GM18951 (cell line): Measurements from ENCODE around the gene FBXW4.
"Not testable (repeated sequence)": the region's sequence is repeated elsewhere in the genome, so short reads cannot be mapped to it uniquely, and the experiment has no call there.

ENCODE experiments used
- POLR2A ChIP-seq: IDR thresholded peaks from 4 replicates; pipeline ENCODE4 v1.6.1; 2011; ENCODE audit warnings: mild to moderate bottlenecking; ENCODE audit not compliant: insufficient read length, insufficient read depth; ENCODE audit errors: extremely low read depth
- in situ Hi-C: fragments of 300-500 bp; cut with MboI; formaldehyde crosslinking; loops from one replicate; pipeline ENCODE4 v1.12.0; 2022; ENCODE audit warnings: low sequenced_read_pairs, mixed read lengths, inconsistent platforms; ENCODE audit not compliant: unreplicated experiment

Gene FBXW4

GRCh38 chr10:101595591-101596433, 99.2 kb downstream of the FBXW4 start:
- TF ChIP-seq POLR2A, result no peak
- in situ Hi-C loops, result no loop called here

- in situ Hi-C loops, result not testable (repeated sequence)
Observed at GRCh38 chr10:101593331-101593730, 101.6 kb downstream of the FBXW4 start.

GRCh38 chr10:101588879-101589278, 106.1 kb downstream of the FBXW4 start:
- in situ Hi-C loops, result no loop called here
- TF ChIP-seq POLR2A, result no peak

- TF ChIP-seq POLR2A, result peak; percentile 69
- in situ Hi-C loops, result no loop called here
Observed at GRCh38 chr10:101587725-101588653, 107.0 kb downstream of the FBXW4 start, which contains the start of the genes DPCD and POLL. Gene DPCD, plus strand, starts transcription at chr10:101588321. Its CDS starts 16 bp downstream, at chr10:101588337. Gene POLL, minus strand, starts transcription at chr10:101588257. Its CDS starts 897 bp downstream, at chr10:101587360.

GRCh38 chr10:101585841-101586240, 109.1 kb downstream of the FBXW4 start:
- in situ Hi-C loops, result no loop called here
- no peak for TF ChIP-seq POLR2A

GRCh38 chr10:101580486-101581399, 114.2 kb downstream of the FBXW4 start:
- in situ Hi-C loops, result no loop called here
- no peak for TF ChIP-seq POLR2A

- TF ChIP-seq POLR2A, result no peak
- in situ Hi-C loops, result no loop called here
Observed at GRCh38 chr10:101579516-101579870, 115.5 kb downstream of the FBXW4 start.

- in situ Hi-C loops, result no loop called here
Observed at GRCh38 chr10:101578803-101579515, 116.0 kb downstream of the FBXW4 start.

GRCh38 chr10:101578192-101578591, 116.8 kb downstream of the FBXW4 start:
- TF ChIP-seq POLR2A, result no peak
- in situ Hi-C loops, result no loop called here

More at GRCh38 chr10:101578803-101579515, 116.0 kb downstream of the FBXW4 start:
- no peak for TF ChIP-seq POLR2A

GRCh38 chr10:101577121-101577871, 117.7 kb downstream of the FBXW4 start:
- in situ Hi-C loops, result no loop called here
- no peak for TF ChIP-seq POLR2A

GRCh38 chr10:101576211-101576863, 118.6 kb downstream of the FBXW4 start:
- in situ Hi-C loops, result no loop called here
- no peak for TF ChIP-seq POLR2A
